Prostate gland (tissue), 2 donors: ENCODE data around the gene SCAMP4. TPM values are rescaled to one million over a fixed set of nuclear protein-coding genes. Genes with fewer than 3 reads are reported as not detected.

ENCODE experiments used
- DNase-seq: peaks from one replicate; pipeline ENCODE4 v3.0.0-alpha.2; 2019; ENCODE audit warnings: low spot score
- H3K27ac ChIP-seq, 2 donors: fragments of 200-600 bp; sonication (generic); 2 replicates each; pipeline ENCODE4 v1.5.1; 2017 to 2019
- H3K27me3 ChIP-seq: fragments of 200-600 bp; sonication (generic); replicated peaks from 2 replicates; pipeline ENCODE4 v1.5.1; 2019; ENCODE audit not compliant: insufficient read depth
- H3K36me3 ChIP-seq, 2 donors: fragments of 200-600 bp; sonication (generic); 1 replicate in 1 of 2; 2 replicates in 1 of 2; pipeline versions ENCODE4 v1.5.1 to v1.8.1; 2017 to 2019
- H3K4me1 ChIP-seq: fragments of 200-600 bp; sonication (generic); replicated peaks from 2 replicates; pipeline ENCODE4 v1.5.1; 2019
- H3K4me3 ChIP-seq, 2 donors: fragments of 200-600 bp; sonication (generic); 2 replicates each; pipeline ENCODE4 v1.5.1; 2017 to 2019
- H3K9me3 ChIP-seq: fragments of 200-600 bp; sonication (generic); 2 replicates; pipeline ENCODE4 v1.5.1; 2017
- CTCF ChIP-seq, 4 experiments: fragments of 200-600 bp in 2 of 4; fragments of 450-650 bp in 2 of 4; sonication (generic) in 2 of 4; IDR thresholded peaks; 1 replicate in 3 of 4; 2 replicates in 1 of 4; pipeline ENCODE4 v1.5.1; 2016 to 2019; ENCODE audit warnings: antibody characterized with exemption in 4 of 4, mild to moderate bottlenecking in 2 of 4, moderate library complexity in 2 of 4
- POLR2A ChIP-seq: fragments of 450-650 bp; IDR thresholded peaks from one replicate; pipeline ENCODE4 v1.6.1; 2016; ENCODE audit warnings: antibody characterized with exemption, mild to moderate bottlenecking
- POLR2AphosphoS5 ChIP-seq: sonication (generic); formaldehyde crosslinking; IDR thresholded peaks from one replicate; pipeline ENCODE4 v1.6.1; 2017; ENCODE audit warnings: antibody characterized with exemption
- whole genome bisulfite sequencing: methylation state at CpG from one replicate; pipeline ENCODE4 v1.1.5; 2018; 5-methylcytosine and 5-hydroxymethylcytosine counted together
- intact Hi-C: fragments of 100-400 bp; cut with DNase I; formaldehyde crosslinking; loops from one replicate; pipeline ENCODE4 v1.14.2; 2022
- total RNA-seq, 2 donors: library from RNA; depleted of rRNA; stranded (reverse); fragments of >200 nt; gene quantifications; one replicate each; pipeline ENCODE4 v1.1.0, GENCODE V29; 2016

SCAMP4 gene
- total RNA-seq, 2 donors from 2014 or later, result 161 to 248 TPM

GRCh38 chr19:1968279-1969175 is 63.3 kb downstream of the SCAMP4 start:
- no peaks in the 10 kb centered on the region for H3K27me3 ChIP-seq
- WGBS, result 60% methylated on average over 33 of the region's 34 CpGs
- H3K27ac ChIP-seq, result no peak overlapping the region

DNA sequence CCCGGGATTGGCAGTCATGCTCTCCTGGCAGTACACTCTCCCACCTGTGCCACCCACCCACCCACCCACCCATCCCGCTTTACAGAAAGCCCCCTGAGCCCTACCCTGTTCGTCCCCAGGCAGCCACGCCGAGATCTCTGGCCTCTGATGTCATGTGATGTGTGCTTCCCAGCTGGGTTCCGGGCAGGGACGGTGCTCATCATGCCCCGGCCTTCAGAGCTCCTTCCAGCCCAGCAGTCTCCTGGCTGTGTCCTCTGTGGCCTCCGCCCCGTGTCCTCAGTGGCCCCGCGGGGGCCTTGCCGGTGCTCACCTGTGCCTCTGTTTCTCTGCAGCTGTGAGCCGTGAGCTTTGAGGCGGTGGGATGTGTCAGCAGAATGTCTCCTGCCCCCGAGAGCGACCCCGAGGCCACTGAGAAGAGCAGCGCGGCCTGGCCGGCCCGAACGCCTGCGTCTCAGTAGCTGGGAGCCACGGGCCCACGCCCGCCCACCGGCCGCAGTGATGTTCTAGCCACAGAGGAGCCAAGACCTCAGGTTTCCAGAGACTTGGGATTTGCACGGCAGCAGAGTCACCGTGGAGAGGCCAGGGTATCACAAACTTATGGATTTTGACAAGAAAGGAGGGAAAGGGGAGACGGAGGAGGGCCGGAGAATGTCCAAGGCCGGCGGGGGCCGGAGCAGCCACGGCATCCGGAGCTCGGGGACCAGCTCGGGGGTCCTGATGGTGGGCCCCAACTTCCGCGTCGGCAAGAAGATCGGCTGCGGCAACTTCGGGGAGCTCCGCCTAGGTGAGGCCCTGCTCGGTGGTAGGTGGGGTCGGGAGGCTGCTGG is 64.2 kb downstream of the SCAMP4 start:
- Histone ChIP-seq H3K27me3 (no peaks in the 10 kb centered on the region), H3K4me1 (no peaks in the 10 kb centered on the region), H3K36me3 (no peaks in the 10 kb centered on the region), H3K9me3 (no peaks in the 10 kb centered on the region), H3K27ac (no peak overlapping the region), H3K4me3 (no peak overlapping the region)
- 93% methylated on average over 49 of the region's 49 CpGs for WGBS
- TF ChIP-seq POLR2AphosphoS5, result no peak
- TF ChIP-seq POLR2A, result no peak
- no peak for TF ChIP-seq CTCF (IDR thresholded peaks at IDR 0.05)
- intact Hi-C loops, result no loop called here
- no peak for DNase-seq

More at GRCh38 chr19:1968279-1969175, 63.3 kb downstream of the SCAMP4 start:
- TF ChIP-seq POLR2A (no peak), CTCF (IDR thresholded peaks at IDR 0.05) (no peak), POLR2AphosphoS5 (no peak)
- H3K4me1 ChIP-seq, result no peaks in the 10 kb centered on the region
- intact Hi-C loops, result no loop called here
- H3K36me3 ChIP-seq, result no peaks in the 10 kb centered on the region
- no peak overlapping the region for H3K4me3 ChIP-seq
- no peaks in the 10 kb centered on the region for H3K9me3 ChIP-seq
- DNase-seq, result no peak

GRCh38 chr19:1970003-1970805 is 65.0 kb downstream of the SCAMP4 start:
- Histone ChIP-seq H3K27ac (no peak overlapping the region), H3K36me3 (no peaks in the 10 kb centered on the region), H3K27me3 (no peaks in the 10 kb centered on the region), H3K4me1 (no peaks in the 10 kb centered on the region), H3K4me3 (no peak overlapping the region), H3K9me3 (no peaks in the 10 kb centered on the region)
- TF ChIP-seq POLR2AphosphoS5, result no peak
- no peak for TF ChIP-seq CTCF (IDR thresholded peaks at IDR 0.05)
- no peak for TF ChIP-seq POLR2A
- intact Hi-C loops, result no loop called here
- 80% methylated on average over 34 of the region's 38 CpGs for WGBS
- DNase-seq, result no peak

- intact Hi-C loops, result no loop called here
- Histone ChIP-seq H3K36me3 (no peaks in the 10 kb centered on the region), H3K4me3 (no peak overlapping the region), H3K4me1 (no peaks in the 10 kb centered on the region), H3K27me3 (no peaks in the 10 kb centered on the region), H3K9me3 (no peaks in the 10 kb centered on the region), H3K27ac (no peak overlapping the region)
- WGBS, result 93% methylated on average over 27 of the region's 27 CpGs
- DNase-seq, result no peak
- TF ChIP-seq POLR2A, result no peak
- no peak for TF ChIP-seq POLR2AphosphoS5
- TF ChIP-seq CTCF (IDR thresholded peaks at IDR 0.05), result no peak
Observed at GRCh38 chr19:1970806-1971502, 65.8 kb downstream of the SCAMP4 start.
